Left lung (tissue), 10 donors: ENCODE measurements around the gene KCNRG. TPM values are rescaled to one million over a fixed set of nuclear protein-coding genes. Genes with fewer than 3 reads are reported as not detected.

Source experiments
- ATAC-seq: fragments of 200-7000 bp; cut with Tn5 transposase; one replicate; pipeline ENCODE4 v1.9.1; 2020; ENCODE audit warnings: moderate library complexity
- DNase-seq, 4 donors: peaks; one replicate each; pipeline ENCODE4 v3.0.0-alpha.2; 2013 to 2020
- H3K27ac ChIP-seq, 2 donors: fragments of 200-600 bp; sonication (generic) in 1 of 2; one replicate each; pipeline versions ENCODE4 v1.5.0 to v1.8.0; 2020 to 2021
- H3K27me3 ChIP-seq, 2 donors: fragments of 200-600 bp; sonication (generic) in 1 of 2; one replicate each; pipeline versions ENCODE4 v1.5.0 to v1.8.0; 2020 to 2021
- H3K36me3 ChIP-seq, 2 donors: fragments of 200-600 bp; sonication (generic) in 1 of 2; one replicate each; pipeline versions ENCODE4 v1.5.0 to v1.8.0; 2020 to 2021
- H3K4me1 ChIP-seq, 2 donors: fragments of 200-600 bp; one replicate each; pipeline ENCODE4 v1.8.0; 2021
- H3K4me3 ChIP-seq, 2 donors: fragments of 200-600 bp; sonication (generic) in 1 of 2; one replicate each; pipeline versions ENCODE4 v1.5.0 to v1.8.0; 2020 to 2021; ENCODE audit warnings: mild to moderate bottlenecking in 1 of 2
- H3K9me3 ChIP-seq, 2 donors: fragments of 200-600 bp; sonication (generic) in 1 of 2; one replicate each; pipeline versions ENCODE4 v1.5.0 to v1.8.0; 2020 to 2021
- intact Hi-C, 2 donors: fragments of 100-400 bp; cut with DNase I; formaldehyde crosslinking; loops; one replicate each; pipeline versions ENCODE4 v1.11.2 to v1.14.2; 2022
- polyA plus RNA-seq, 6 donors: library from polyadenylated mRNA; unstranded; fragments of 120-200 nt; gene quantifications; one replicate each; pipeline ENCODE4 v1.2.1, GENCODE V29; 2013; ENCODE audit not compliant: insufficient read length in 6 of 6
- total RNA-seq, 2 donors: library from RNA; stranded (reverse); fragmentation: NEBNext Ultra II Directional; extraction: Animal tissue kit (Norgen Biotek cat#: 25700); gene quantifications; one replicate each; pipeline ENCODE4 v1.2.1, GENCODE V29; 2021
- TF ChIP-seq, protein P1 (sequence below), 2 donors: fragments of 200-600 bp; sonication (generic) in 1 of 2; IDR thresholded peaks; one replicate each; pipeline versions ENCODE4 v1.5.0 to v1.8.0; 2021; ENCODE audit warnings: antibody characterized with exemption in 2 of 2
- donor health status: DM: no; HTN: yes; CAD: no.
- donor health status: DM: no; HTN: no; CAD: no.

The KCNRG gene
- total and polyA plus RNA-seq, 8 donors = 0.67 to 7.1 (median 3.2) TPM

GRCh38 chr13:49996951-49997895, 18.0 kb upstream of the KCNRG start, which contains the start of gene TRIM13:
Gene TRIM13, plus strand, starts transcription at chr13:49997042. Its CDS starts 14,899 bp downstream, at chr13:50011941.
- Histone ChIP-seq H3K27me3 (no peaks in the 10 kb centered on the region), H3K4me3 (peak within 1 kb of the TSS; percentile 76), H3K36me3 (peaks cover 0 to 33% of the 10 kb centered on the region in 2 donors), H3K4me1 (peaks cover 22 to 52% of the 10 kb centered on the region in 2 donors), H3K9me3 (no peaks in the 10 kb centered on the region), H3K27ac (peak within 1 kb of the TSS; percentile 99)
- intact Hi-C loops = loop anchor here in 1 of 2 donors (5.0 kb wide), 1 partner anchor 85 kb away; no protein-coding TSS in a partner anchor
- TF ChIP-seq, protein P1, sequence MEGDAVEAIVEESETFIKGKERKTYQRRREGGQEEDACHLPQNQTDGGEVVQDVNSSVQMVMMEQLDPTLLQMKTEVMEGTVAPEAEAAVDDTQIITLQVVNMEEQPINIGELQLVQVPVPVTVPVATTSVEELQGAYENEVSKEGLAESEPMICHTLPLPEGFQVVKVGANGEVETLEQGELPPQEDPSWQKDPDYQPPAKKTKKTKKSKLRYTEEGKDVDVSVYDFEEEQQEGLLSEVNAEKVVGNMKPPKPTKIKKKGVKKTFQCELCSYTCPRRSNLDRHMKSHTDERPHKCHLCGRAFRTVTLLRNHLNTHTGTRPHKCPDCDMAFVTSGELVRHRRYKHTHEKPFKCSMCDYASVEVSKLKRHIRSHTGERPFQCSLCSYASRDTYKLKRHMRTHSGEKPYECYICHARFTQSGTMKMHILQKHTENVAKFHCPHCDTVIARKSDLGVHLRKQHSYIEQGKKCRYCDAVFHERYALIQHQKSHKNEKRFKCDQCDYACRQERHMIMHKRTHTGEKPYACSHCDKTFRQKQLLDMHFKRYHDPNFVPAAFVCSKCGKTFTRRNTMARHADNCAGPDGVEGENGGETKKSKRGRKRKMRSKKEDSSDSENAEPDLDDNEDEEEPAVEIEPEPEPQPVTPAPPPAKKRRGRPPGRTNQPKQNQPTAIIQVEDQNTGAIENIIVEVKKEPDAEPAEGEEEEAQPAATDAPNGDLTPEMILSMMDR (IDR thresholded peaks at IDR 0.05) = peak; percentile 51 to 59
- ATAC-seq (peak; percentile 85), DNase-seq (peak; percentile 90 to 95 (median 93))

DNA sequence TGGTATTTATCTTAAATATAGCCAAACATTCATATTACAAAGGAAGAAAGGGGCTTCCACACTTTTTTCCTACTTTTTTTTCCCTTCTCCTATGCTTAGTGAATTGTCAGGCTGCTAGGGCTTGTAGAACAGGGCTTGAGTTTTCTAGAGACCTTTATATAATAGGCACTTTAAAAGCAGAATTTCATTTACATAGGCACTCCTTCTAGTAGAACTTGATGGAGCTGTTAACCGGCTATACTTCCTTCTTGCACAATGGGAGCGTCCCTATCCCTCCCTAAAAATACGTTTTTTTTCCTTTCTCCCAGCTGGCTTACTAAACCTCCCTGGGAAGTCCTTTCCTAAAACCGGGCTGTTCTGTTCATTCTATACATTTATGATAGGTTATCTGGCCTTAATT, 17.3 kb upstream of the KCNRG start:
- Histone ChIP-seq H3K4me3 (peak overlapping the region; percentile 76), H3K9me3 (no peaks in the 10 kb centered on the region), H3K4me1 (peaks cover 25 to 59% of the 10 kb centered on the region in 2 donors), H3K27ac (peak overlapping the region; percentile 99), H3K36me3 (peaks cover 0 to 40% of the 10 kb centered on the region in 2 donors), H3K27me3 (no peaks in the 10 kb centered on the region)
- TF ChIP-seq, protein P1 (IDR thresholded peaks at IDR 0.05) = no peak
- intact Hi-C loops = loop anchor here in 1 of 2 donors (5.0 kb wide), 1 partner anchor 84 kb away; no protein-coding TSS in a partner anchor
- peak in 1 of 4 donors; percentile 48 for DNase-seq
- peak; percentile 63 for ATAC-seq

DNA sequence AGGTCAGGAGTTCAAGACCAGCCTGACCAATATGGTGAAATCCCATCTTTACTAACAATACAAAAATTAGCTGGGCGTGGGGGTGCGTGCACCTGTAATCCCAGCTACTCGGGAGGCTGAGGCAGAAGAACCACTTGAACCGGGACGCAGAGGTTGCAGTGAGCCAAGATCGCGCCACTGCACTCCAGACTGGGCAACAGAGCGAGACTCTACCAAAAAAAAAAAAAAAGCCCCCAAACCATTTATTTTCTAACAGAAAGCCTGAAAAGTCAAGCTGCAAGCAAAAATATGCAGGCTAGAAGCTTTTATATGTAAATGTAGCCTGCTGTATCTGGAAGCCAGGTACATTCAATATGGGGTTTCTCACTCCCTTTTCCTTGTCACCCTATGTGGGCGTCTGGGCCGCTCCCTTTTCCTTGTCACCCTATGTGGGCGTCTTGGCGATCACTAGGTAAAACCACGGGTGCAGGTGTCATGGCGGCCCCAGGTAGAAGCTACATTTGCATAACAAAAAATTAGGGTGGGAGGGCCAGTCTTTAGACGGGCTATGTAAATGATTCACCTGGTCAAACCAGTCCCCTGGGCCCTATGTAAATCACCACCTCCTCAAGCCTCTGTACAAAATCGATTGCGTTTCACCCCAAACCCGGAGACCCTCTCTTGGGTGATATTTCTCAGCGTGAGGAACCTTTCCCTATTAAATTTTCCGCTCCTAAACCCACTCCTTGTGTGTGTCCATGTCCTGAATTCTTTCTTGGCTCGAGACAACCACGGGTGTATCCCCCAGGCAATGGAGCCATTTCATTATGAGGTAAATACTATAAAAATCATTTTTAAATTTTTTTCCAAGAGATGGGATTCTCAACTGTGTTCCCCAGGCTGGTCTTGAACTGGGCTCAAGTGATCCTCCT, 16.3 kb upstream of the KCNRG start:
- TF ChIP-seq, protein P1 (IDR thresholded peaks at IDR 0.05) = no peak
- Histone ChIP-seq H3K36me3 (peaks cover 0 to 49% of the 10 kb centered on the region in 2 donors), H3K9me3 (no peaks in the 10 kb centered on the region), H3K4me3 (peak overlapping the region; percentile 76), H3K27ac (peak overlapping the region; percentile 99), H3K27me3 (no peaks in the 10 kb centered on the region), H3K4me1 (peaks cover 25 to 69% of the 10 kb centered on the region in 2 donors)
- DNase-seq = no peak
- no peak for ATAC-seq
- intact Hi-C loops = loop anchor here in 1 of 2 donors (5.0 kb wide), 1 partner anchor 83 kb away; no protein-coding TSS in a partner anchor

DNA sequence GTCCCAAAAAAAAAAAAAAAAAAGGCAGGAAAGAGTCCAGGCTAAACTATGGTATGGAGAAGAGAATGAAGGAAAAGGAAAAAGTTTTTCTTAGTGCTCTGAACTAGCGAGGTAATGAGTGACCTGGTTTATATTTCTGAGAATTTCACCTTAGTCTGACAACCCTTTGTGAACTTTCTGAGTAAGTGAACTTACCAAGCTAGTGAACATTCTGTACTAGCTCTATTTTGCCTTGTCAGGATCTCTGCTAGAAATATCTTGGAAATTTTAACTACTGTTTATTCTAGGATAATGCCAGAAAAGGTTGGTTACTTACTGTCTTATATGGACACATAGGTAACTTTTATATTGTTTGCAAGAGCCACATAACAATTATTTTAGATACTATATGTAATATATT, 14.0 kb upstream of the KCNRG start:
- H3K36me3 ChIP-seq = peaks cover 0 to 72% of the 10 kb centered on the region in 2 donors
- DNase-seq = no peak
- H3K27me3 ChIP-seq = no peaks in the 10 kb centered on the region
- H3K27ac ChIP-seq = no peak overlapping the region
- peaks cover 26 to 72% of the 10 kb centered on the region in 2 donors for H3K4me1 ChIP-seq
- intact Hi-C loops = no loop called here
- no peak for ATAC-seq
- H3K9me3 ChIP-seq = no peaks in the 10 kb centered on the region
- TF ChIP-seq, protein P1 (IDR thresholded peaks at IDR 0.05) = no peak
- H3K4me3 ChIP-seq = no peak overlapping the region
